Stimulated activated CD4-positive, alpha-beta T cell treated with anti-CD3 and anti-CD28 coated beads, Interleukin-2, amount 100 ng/mL, for 24 hours (primary cell): ENCODE results near the gene TAS1R3.

Source experiments
- DNase-seq, 2 donors: peaks; one replicate each; pipeline ENCODE4 v3.0.0-alpha.2; 2020

TAS1R3 gene

DNA sequence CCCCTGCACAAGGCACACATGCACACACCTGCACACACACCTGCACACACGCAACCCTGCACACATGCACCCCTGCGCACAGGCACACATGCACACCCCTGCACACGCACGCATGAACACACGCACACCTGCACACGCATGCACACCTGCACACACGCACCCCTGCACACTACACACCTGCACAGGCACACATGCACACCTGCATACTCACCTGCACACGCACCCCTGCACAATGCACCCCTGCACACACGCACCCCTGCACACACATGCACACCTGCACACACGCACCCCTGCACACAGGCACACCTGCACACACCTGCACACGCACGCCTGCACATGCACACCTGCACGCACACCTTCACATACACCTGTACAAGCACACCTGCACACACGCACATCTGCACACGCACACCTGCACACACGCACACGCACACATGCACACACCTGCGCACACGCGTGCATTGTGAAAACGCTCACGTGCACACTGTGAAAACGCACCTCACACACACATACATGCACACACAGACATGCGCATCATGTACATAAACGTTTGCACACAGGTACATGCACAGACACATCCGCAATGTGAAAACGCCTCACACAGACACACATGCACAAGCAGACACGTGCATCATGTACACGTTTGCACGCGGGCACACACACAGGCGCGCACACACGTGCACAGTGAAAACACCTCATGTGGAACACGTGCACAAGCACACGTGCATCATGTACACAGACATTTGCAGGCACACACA lies 9.9 kb downstream of the TAS1R3 start:
- no peak for DNase-seq

DNA sequence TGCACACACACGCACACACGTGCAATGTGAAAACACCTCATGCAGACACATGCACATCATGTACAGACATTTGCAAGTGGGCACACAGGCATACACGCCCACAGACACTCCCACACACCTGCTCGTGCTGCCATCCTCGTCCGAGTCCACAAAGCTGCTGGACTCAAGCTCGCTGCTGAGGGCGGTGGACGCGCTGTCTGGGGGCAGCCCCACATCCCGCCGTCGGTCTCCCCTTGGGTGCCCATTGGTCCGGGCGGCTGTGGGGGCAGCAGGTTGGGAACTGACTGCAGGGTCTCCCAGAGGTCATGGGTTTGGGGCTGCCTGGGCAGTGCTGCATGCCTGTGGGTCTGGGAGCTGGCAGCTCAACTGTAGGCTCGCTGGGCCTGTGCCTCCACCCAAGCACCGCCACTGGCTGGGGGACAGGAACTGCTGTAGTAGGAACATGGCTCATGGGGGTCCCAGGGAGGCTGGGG lies 10.5 kb downstream of the TAS1R3 start:
- no peak for DNase-seq

DNA sequence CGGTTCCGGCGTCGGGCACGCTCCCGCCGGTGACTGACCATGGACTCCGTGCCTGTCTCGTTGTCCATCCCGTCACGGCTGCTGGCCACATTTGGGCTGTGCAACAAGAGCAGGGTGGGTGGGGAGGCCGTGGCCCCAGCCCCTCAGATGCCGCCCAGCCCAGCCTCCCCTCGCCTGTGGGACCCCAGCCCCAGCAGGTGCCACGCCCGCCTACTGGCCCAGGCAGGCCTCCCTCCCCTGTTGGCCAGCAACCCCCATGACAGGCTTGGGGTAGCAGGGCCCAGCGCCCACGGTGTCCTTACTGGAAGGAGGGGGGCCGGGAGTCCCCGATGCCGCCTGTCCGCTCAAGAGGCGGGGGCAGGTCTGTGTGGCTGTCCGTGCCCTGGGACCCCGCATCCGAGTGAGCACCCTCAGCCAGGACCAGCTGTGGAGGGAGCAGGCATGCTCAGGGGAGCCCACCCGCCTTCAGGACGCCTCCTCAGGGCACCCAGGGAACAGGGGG lies 11.0 kb downstream of the TAS1R3 start:
- DNase-seq = no peak

DNA sequence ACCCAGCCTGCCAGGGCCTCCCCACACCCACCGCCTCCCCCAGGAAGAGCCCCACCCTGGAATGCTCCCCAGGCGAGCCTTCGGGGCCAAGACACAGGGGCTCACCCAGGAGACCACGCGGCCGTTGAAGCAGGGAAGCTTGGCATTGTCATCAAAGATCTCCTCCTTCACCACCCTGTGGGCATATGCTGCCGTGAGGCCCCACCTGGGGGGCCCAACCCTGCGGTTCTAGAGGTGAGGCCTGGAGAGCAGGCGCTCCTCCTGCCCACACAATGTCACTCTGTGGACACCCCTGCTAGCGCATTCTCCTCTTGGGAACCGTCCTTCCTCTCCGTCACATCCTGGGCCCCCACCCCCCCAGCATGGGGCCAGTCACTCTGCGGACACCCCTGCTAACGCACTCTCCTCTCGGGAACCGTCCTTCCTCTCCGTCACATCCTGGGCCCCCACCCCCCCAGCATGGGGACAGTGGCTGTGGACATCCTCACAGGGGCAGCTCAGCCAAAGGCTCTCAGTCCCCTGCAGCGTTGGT lies 11.6 kb downstream of the TAS1R3 start:
- no peak for DNase-seq

DNA sequence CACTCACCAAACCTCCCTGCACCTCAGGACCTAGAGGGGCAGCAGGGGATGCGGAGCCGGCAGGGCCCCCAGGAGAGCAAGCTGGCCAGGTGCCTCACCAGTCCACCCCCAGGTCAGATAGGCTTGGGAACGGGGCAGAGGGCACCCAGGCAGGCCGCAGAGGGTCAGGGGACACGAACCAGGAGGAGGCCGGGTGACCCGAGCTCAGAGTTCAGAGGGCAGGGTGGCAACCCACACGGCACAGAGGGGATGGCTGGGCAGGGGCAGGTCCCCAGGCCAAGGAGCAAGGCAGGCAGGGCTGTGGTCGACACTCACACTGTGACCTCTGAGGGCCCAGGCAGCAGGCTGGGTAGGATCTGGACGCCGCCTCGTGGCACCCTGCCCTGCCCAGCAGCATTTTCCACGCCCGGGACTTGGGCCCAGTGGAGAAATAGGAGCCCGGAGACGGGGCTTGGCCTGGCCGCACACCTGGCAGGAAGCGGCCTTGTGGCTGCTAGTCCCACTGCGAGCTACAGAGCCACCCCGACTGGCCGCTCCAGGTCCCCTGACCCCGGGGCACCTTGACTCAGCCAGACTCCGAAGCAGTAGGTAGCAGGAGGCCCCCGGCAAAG lies 12.8 kb downstream of the TAS1R3 start:
- no peak for DNase-seq

DNA sequence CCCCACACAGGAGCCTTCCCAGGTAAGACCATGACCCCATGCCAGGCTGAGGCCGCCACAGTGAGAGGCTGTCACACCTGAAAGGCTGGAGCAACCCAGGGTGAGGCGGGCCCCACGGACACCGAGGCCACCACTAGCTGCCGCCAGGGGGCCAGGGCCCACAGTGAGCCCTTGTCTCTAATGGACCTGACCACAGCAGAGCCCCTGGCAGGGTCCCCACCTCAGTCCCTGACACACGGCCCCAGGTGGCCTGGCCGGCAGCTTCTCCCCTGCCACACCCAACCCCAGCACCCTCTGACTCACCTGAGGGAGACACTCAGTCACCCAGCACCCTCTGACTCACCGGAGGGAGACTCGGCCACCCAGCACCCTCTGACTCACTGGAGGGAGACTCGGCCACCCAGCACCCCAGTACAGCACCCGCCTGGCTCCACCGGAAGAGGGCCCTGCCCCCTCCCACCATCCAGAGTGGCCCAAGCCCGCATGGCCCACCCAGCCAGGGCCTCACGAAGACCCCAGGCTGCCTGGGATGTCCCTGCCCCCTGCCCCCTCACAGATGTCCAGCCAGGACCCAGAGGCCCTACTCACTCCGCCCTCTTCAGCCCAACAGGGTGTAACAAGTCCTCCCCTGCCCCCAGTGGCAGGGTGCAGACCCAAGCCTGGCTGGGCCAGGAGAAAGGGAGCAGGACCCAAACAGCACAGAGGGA lies 13.7 kb downstream of the TAS1R3 start:
- peak; percentile 62 to 65 for DNase-seq

DNA sequence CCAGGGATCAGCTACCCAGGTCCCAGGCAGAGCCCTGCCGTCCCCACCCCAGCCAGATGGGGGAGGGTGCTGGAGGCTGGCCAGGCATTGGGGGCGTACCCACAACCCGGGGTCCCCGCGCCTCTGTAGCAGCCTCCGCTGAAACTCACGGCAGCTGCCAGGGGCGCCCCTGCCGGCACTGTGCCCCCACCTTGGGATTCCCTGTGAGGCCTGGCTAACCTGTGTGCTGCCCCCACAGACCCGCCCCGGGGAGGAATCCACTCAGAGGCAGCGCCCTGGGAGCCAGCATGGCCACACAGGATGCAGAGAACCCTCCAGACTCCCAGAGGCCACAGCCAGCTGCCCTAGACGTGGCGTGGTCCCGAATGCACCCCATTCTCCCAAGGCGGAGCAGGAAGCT lies 14.3 kb downstream of the TAS1R3 start:
- no peak for DNase-seq

DNA sequence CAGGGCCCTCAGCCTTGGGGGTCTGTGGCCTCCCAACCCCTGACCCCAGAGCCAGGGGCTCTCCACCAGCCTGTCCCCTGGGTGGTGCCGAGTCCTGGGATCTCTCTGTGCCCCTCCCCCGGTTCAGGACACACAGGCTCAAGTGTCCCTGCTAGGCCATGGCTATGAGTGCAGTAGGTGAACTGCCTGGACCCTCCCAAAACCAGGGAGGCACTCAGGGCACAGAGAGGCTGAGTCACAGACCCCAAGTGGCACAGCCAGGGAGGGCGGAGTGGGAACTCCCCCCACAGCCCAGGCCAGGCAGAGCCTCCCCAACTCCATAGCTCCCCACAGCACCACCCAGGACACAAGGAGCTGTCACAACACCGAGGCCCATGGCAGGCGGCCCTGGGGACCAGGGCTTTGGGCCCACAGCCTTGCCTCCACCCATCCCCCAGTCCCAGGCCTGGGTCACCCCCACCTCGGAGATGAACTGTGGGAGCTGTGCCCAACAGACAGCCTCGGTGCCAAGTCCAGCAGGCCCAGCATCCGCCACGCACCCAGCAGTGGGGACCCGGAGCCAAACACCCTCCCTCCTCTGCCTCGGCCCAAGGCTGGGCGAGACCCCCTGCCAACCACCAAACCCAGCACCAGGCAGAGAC lies 14.9 kb downstream of the TAS1R3 start:
- DNase-seq = no peak

DNA sequence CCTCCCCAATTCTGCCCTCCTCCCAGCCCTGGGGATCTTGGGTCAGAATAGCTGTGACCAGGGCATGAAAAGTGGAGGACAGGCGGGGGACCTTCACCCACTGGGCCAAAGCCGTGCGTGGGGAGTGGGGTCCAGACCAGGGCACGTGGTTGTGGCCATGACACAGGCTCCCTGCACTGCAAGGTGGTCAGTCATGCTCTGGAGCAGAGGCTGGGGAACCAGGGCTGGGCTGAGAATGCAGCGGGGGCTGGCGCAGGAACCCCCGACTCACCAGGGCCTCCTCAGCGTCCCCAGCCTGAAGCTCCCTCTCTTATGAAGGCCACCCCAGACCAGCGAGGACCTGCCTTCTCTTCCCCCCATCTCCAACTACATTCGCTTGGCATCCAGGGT lies 15.4 kb downstream of the TAS1R3 start:
- DNase-seq = no peak

DNA sequence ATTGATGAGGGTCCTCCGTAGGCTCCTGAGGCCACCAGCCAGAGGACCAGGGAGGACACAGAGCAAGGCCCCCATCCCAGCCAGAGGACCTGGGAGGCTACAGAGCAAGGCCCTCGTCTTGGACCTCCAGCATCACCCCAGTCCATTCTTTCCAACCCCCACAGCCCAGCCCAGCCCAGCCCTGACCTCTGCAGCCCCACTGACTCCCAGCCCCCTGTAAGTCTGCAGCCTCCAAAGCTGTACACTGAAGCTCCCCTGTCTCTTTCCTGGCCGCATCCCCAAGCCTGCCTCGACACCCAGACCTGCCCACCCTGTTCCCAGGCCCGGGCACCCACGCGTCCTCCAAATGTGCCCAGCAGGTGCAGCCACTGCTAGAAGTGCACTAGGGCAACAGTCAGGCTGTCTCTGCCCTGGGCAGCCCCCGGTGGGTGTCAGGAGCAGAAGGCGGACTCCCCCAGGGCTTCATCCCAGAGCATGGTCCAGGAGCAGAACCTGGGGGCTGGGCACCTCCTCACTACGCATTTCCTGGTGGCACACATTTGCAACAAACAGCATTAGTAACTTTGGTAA lies 16.0 kb downstream of the TAS1R3 start:
- DNase-seq = no peak

DNA sequence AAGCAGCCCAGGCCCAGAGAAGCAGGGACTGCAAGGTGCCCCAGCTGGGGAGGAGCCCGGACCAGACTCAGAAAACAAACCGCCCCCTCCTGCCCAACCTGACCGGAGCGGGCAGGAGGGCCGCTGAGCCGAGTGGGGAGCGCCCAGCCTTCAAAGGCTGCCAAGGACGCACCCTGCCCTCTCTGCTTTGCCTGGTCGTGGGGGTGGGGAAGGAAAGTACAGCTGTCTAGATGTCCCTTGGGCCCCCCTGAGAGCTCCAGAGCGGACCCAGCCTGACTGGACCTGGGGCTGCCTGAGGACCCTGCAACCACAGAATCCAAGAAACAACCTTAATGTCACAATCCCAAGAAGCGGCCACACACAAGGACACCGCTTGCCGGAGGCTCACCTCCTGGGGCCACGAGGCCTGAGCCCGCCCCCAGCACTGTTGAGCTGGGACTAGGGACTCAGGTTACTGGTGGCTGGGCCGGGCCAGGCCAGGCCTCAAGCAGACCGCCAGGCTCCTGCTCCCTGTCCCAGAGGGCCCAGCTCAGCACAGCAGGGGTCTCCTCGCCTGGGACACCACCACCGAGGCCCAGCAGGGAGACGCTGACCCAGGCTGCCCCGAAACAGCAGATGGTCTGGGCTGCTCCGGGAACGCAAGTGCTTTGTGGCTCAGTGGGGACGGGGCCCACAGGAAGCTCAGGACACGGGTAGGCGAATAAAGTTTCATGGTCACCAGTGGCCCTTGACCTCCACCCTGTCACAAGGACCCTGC lies 16.8 kb downstream of the TAS1R3 start:
- no peak for DNase-seq

DNA sequence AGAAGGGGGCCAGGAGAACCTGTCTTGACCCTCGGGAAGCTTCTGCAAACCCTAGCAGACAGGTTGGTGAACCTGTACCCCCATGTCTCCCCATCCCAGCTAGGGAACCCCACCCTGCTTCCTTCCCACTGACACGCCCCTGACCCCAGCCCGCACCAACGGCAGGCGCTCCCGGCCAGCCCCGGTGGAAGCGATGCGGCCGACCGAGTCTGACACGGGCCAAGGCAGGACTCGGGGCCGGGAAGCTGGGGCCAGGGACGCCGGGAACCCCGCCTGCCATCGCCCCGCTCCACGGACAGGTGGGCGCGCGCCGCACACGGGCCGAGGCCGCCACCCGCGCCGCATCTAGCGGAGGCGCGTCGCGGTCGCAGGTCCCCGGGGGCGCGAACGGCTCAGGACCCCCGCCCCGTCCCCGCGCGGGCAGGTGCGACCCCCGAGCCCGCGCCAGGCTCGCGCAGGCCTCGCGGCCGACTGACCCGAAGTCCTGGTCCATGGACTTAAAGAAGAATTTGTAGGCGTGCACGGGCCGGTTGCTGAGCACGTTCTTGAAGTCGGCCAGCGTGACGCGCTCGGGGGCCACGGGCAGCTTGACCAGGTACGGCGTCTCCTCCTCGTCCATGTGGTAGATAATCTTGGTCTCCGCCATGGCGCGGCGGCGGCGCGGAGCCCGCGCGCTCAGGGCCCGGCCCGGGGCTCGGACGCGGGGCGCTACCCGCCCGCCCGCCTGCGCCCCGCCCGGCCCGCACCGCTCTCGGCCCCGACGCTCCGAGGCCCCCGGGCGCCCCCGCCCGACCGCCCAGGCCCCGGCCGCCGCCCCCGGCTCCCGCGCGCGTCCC lies 17.6 kb downstream of the TAS1R3 start:
- no peak for DNase-seq

DNA sequence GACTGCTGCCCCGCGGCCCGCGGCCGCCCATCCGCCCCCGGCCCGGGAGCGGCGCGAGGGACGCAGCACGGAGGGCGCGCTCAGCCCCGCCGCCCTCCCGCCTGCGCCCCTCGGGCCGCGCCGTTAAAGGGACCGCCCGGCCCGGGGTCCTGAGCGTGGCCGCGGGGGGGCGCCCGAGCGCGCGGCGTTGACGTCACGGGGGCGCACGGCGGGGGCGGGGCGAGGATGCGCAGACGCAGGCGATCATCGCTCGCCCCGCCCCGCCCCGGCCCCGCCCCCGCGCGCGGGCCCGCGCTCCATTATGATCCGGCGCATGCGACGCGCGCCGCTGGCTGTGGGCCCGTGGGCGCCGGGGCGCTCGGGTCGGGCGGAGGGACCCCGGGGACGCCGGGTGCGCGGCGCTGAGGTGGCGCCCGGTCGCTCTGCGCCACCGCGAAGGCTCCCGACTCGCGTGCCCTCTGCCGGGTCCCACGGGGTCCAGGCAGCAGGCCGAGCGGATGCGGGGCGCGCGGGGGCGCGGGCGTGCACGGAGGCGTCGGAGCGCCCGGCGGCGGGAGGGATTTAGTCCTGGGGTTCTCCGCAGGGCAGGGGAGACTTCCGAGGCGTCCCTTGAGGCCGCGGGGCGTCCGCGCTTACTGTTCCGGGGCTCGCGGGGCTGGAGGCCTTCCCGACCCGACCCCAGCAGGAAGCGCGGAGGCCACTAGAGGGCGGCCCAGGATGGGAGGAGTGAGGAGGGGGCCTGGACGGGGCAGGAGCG lies 18.4 kb downstream of the TAS1R3 start, which contains the start of gene DVL1:
TSS of gene DVL1 (minus strand) at position 163 of the 757 bp plus-strand sequence. CDS start 353 bp downstream, outside the sequence.
- peak; percentile 74 to 76 for DNase-seq

DNA sequence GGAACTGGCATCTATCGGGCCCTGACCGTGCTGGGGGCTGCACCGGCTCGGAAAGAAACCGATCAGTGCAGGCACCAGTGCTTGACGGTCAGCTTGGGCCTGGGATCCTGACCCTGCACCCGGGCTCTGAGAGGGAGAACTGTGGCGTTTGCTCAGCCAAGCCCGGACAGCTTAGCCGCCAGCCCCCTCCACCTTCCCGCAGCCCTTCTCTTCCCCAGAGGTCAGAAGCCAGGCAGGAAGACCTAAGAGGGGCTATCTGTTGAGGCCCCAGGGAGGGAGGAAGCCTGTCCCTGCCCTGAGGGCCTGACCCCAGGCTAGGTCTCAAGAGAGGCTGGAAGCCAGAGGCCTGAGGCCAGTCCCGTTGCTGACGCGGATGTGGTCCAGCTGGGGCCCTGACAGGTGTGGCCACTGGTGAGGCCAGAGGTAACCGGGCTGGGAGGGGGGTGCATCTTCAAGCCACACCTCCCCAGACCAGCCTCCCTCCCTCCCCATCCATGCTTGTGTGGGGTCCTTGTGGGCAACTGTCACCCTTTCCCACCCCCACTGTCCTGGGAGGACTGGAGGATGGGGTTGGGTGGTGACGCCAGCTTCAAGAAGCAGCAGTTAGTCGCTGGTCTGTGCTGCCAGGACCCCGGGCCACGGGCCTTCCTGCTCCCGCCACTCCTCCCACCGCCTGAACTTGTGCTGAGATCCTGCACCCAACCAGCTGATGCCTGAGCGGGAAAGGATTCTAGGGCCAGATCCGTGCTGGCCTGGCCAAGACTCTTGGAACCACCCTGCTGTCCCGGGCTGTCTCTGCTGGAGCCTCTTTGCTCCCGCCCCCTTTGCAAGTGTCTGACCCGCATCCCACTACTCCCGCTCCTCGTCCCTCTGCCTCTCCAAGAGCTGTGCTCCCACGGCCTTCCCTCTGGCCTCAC lies 20.7 kb downstream of the TAS1R3 start:
- DNase-seq = no peak

DNA sequence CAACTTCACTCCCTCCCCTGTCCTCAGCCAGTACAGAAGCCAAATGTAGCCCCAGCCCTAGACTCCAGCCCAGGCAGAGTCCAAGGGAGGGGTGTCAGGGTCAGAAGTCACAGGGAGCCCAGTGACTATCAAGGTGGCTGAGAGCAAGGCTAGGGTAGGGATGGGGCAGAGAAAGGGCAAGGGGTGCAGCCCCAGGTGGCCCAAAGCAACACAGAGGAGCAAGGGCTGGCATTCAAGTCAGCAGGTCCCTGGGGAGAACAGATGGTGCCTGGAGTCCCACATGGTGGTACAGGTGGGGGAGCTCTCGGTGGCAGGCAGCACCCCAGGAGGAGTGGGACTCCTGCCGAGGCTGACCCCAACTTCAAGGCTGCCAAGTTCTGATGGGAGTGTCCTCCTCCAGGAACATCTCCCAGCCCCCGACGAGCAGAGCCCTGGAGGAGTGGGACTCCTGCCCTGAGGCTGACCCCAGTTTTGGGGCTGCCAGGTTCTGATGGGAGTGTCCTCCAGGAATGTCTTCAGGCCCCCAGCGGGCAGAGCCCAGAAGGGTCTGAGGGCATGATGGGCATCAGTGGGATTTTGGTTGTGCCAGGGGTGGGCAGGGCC lies 21.8 kb downstream of the TAS1R3 start:
- no peak for DNase-seq

DNA sequence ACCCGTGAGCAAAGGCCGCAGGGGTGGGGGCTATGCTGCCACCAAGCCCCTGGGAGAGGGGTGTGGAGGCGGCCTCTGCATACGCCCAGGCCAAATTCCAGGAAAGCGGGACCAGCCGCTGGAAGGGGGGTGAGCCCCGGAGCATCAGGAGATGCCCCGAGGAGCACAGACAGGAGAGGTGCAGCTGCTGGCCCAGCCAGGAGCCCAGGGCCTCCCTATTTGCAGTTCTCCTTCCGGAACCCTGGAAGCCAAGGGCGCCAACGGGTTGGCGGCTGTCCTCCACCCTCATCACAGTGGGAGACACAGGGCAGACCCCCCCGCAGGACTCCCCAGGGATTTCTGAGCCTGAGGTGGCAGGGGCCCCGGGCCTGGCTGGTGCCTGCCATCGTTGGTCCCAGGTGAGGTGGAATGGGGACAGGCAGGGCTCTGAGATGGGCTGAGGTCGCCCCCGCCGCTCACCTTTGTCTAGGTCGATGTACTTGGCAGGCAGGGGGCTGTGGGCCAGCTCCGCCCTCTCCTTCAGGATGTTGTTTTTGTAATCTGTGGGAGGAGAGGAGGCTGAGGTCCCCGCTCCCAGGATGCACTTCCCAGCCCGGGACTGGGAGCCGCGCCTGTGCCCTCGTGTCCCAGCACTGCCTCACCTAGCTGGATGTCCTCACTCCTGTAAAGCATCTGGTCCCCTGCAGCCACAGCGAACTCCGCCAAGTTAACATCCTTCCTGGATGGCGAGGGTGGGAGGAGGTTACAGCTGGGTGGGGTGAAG lies 22.5 kb downstream of the TAS1R3 start:
- DNase-seq = no peak
